Endothelial cell of umbilical vein (primary cell): ENCODE data around the gene ULBP3. TPM values are rescaled to one million over a fixed set of nuclear protein-coding genes. Genes with fewer than 3 reads are reported as not detected.

Experiments
- BruUV-seq: library from RNA; stranded (reverse); fragments of 400-500 nt; replicated peaks from 2 replicates; lab custom pipeline; 2021; lab: Mats Ljungman, UMichigan
- CTCF ChIA-PET: fragments of 300-600, 350-600 bp; sonication (Branson Sonifier 250); formaldehyde crosslinking; loops from one replicate; lab custom pipeline; 2021; ENCODE audit warnings: antibody characterized with exemption, inconsistent platforms; lab: Charles Lee
- POLR2A ChIA-PET: fragments of 300-600, 350-600 bp; sonication (Branson Sonifier 250); formaldehyde crosslinking; loops from one replicate; lab custom pipeline; 2021; ENCODE audit warnings: antibody characterized with exemption, inconsistent platforms; lab: Charles Lee
- DNase-seq: peaks from one replicate; pipeline ENCODE4 v3.0.0-alpha.2; 2011; ENCODE audit warnings: low read depth, low spot score
- FAIRE-seq: peaks from 2 replicates; lab custom pipeline; 2011; peaks lifted over from hg19 to GRCh38; lab: Jason Lieb, UNC
- H2AFZ ChIP-seq: 2 replicates; pipeline ENCODE4 v1.6.0; 2012; ENCODE audit warnings: low read depth, low read length, control low read depth, inconsistent platforms
- H3K27ac ChIP-seq: 2 replicates; pipeline ENCODE4 v1.5.1; 2011; ENCODE audit warnings: low read depth, mild to moderate bottlenecking, control low read depth, low read length, moderate library complexity; ENCODE audit not compliant: insufficient read depth
- H3K27me3 ChIP-seq, 2 experiments: 2 replicates each; pipeline versions ENCODE4 v1.6.0 to v1.6.1; 2011; ENCODE audit warnings: low read length in 2 of 2, mixed read lengths in 1 of 2; ENCODE audit not compliant: control insufficient read depth in 2 of 2, insufficient read depth in 2 of 2
- H3K36me3 ChIP-seq, 2 experiments: 2 replicates in 1 of 2; 3 replicates in 1 of 2; pipeline ENCODE4 v1.5.1; 2011; ENCODE audit warnings: low read length in 2 of 2, mild to moderate bottlenecking in 1 of 2, moderate library complexity in 1 of 2; ENCODE audit not compliant: control insufficient read depth in 2 of 2, insufficient read depth in 2 of 2; ENCODE audit errors: extremely low read depth in 1 of 2
- H3K4me1 ChIP-seq: 3 replicates; pipeline ENCODE4 v1.5.1; 2011; ENCODE audit warnings: mild to moderate bottlenecking, low read length; ENCODE audit not compliant: control insufficient read depth, insufficient read depth; ENCODE audit errors: extremely low read depth
- H3K4me2 ChIP-seq: 2 replicates; pipeline ENCODE4 v1.6.1; 2011; ENCODE audit warnings: low read length, control low read depth, mixed read lengths; ENCODE audit not compliant: insufficient read depth
- H3K4me3 ChIP-seq, 3 experiments: fragments of 200-600 bp in 1 of 3; sonication (generic), shearing (Covaris generic) in 1 of 3; replicated peaks in 1 of 3; 2 replicates each; pipeline ENCODE4 v1.5.1; 2011 to 2016; ENCODE audit warnings: control low read depth in 3 of 3, low read length in 3 of 3, mild to moderate bottlenecking in 2 of 3, inconsistent platforms in 1 of 3, low read depth in 1 of 3, moderate library complexity in 1 of 3; ENCODE audit not compliant: insufficient read depth in 1 of 3
- H3K79me2 ChIP-seq: 2 replicates; pipeline ENCODE4 v1.6.0; 2012; ENCODE audit warnings: low read length, inconsistent platforms; ENCODE audit not compliant: control insufficient read depth, insufficient read depth
- H3K9ac ChIP-seq: replicated peaks from 2 replicates; pipeline ENCODE3; 2011; ENCODE audit warnings: low read length, control low read depth; ENCODE audit not compliant: insufficient read depth; ENCODE audit errors: extremely low read depth
- H3K9me1 ChIP-seq: replicated peaks from 3 replicates; pipeline ENCODE4 v1.6.0; 2011; ENCODE audit warnings: mild to moderate bottlenecking, low read length; ENCODE audit not compliant: control insufficient read depth, insufficient read depth; ENCODE audit errors: extremely low read depth
- H3K9me3 ChIP-seq: replicated peaks from 2 replicates; pipeline ENCODE4 v1.5.1; 2012; ENCODE audit warnings: low read length, inconsistent platforms; ENCODE audit not compliant: control insufficient read depth, insufficient read depth
- H4K20me1 ChIP-seq: replicated peaks from 2 replicates; pipeline ENCODE3; 2011; ENCODE audit warnings: mild to moderate bottlenecking, low read length; ENCODE audit not compliant: control insufficient read depth, insufficient read depth; ENCODE audit errors: extremely low read depth
- EZH2 ChIP-seq: IDR thresholded peaks from 2 replicates; pipeline ENCODE4 v1.6.1; 2012; ENCODE audit warnings: borderline replicate concordance, low read depth, mild to moderate bottlenecking, moderate library complexity, low read length, inconsistent platforms; ENCODE audit not compliant: severe bottlenecking
- FOS ChIP-seq: IDR thresholded peaks from 2 replicates; pipeline ENCODE4 v1.6.1; 2011; ENCODE audit warnings: mild to moderate bottlenecking, low read length, moderate library complexity, borderline replicate concordance; ENCODE audit not compliant: insufficient read depth
- GATA2 ChIP-seq: IDR thresholded peaks from 2 replicates; pipeline ENCODE4 v1.7.0; 2011; ENCODE audit warnings: low read depth, mild to moderate bottlenecking, moderate library complexity, mixed read lengths, low read length; ENCODE audit not compliant: insufficient read length, insufficient read depth
- JUN ChIP-seq: IDR thresholded peaks from 2 replicates; pipeline ENCODE4 v1.6.1; 2011; ENCODE audit warnings: borderline replicate concordance, low read depth; ENCODE audit not compliant: insufficient read length, insufficient read depth
- MYC ChIP-seq: IDR thresholded peaks from one replicate; pipeline ENCODE4 v1.6.1; 2011; ENCODE audit warnings: mild to moderate bottlenecking, low read depth, low read length
- POLR2A ChIP-seq: IDR thresholded peaks from 2 replicates; pipeline ENCODE4 v1.6.1; 2012; ENCODE audit warnings: low read depth, mild to moderate bottlenecking, control low read depth, low read length
- POLR2AphosphoS5 ChIP-seq: IDR thresholded peaks from 2 replicates; pipeline ENCODE4 v1.6.1; 2012; ENCODE audit warnings: low read depth, mild to moderate bottlenecking, control low read depth, low read length, moderate library complexity; ENCODE audit not compliant: insufficient read depth
- dilution Hi-C: fragments of 300-500 bp; cut with MboI; formaldehyde crosslinking; loops from one replicate; pipeline ENCODE4 v1.15.0; 2019; ENCODE audit warnings: low sequenced_read_pairs; ENCODE audit not compliant: extremely low pct_ligation_motif_present
- intact Hi-C: fragments of 100-400 bp; cut with micrococcal nuclease; formaldehyde crosslinking; loops from one replicate; pipeline ENCODE4 v1.10.0; 2022
- polyA plus RNA-seq, 4 experiments: library from polyadenylated mRNA; depleted of rRNA in 3 of 4; stranded (reverse) in 3 of 4; unstranded in 1 of 4; fragments of >200 nt; gene quantifications; 2 replicates each; pipeline versions ENCODE4 v1.2.1 to v1.2.3, GENCODE V29; 2011 to 2012; ENCODE audit warnings: missing spikeins in 1 of 4
- total RNA-seq: library from RNA; stranded (reverse); gene quantifications from 2 replicates; pipeline ENCODE4 v1.2.3, GENCODE V29; 2021
- TF ChIP-seq, protein P1 (sequence below): IDR thresholded peaks from 2 replicates; pipeline ENCODE4 v1.6.1; 2011; ENCODE audit not compliant: insufficient read depth, insufficient read length
- TF ChIP-seq, protein P2 (sequence below), 2 donors: IDR thresholded peaks; 1 replicate in 1 of 2; 2 replicates in 1 of 2; pipeline ENCODE4 v1.5.1; 2011; ENCODE audit warnings: low read length in 2 of 2, mild to moderate bottlenecking in 2 of 2, moderate library complexity in 2 of 2, control low read depth in 1 of 2, inconsistent platforms in 1 of 2, low read depth in 1 of 2; ENCODE audit not compliant: insufficient read depth in 1 of 2; ENCODE audit errors: extremely low read depth in 1 of 2

ULBP3 gene
- total and polyA plus RNA-seq, 2 donors (not counting 3 experiments of a cell fraction or from before 2014, with no cell fraction given): 7.1 to 12.8 TPM

DNA sequence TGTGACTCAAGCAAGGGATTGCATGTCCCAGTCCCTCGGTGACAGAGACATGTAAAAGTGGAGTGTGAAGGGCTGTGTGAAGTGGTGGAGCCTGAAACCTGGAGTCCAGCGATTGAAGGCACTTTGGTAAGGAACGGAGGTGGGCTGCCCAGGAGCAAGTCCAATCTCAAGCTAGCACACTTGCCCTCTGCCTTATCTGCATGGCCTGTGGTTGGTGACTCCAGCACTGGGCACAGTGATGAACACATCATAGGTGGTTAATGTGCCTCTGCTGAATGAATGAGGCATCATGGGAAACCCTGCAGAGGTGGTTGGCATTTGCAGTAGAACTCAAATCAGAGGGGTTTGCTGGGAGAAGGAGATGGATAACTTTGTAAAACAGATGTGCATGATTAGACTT is 14.9 kb upstream of the ULBP3 start:
- dilution Hi-C loops: no loop called here
- Histone ChIP-seq H3K79me2 (no peaks in the 10 kb centered on the region), H3K9ac (no peak overlapping the region), H3K4me2 (no peak overlapping the region), H3K4me3 (no peak overlapping the region), H3K27ac (no peak overlapping the region), H3K36me3 (no peaks in the 10 kb centered on the region), H3K4me1 (no peaks in the 10 kb centered on the region), H4K20me1 (no peaks in the 10 kb centered on the region), H3K9me1 (no peaks in the 10 kb centered on the region), H3K27me3 (peaks cover 0 to 4% of the 10 kb centered on the region in 2 experiments), H3K9me3 (no peaks in the 10 kb centered on the region), H2AFZ (no peak overlapping the region)
- POLR2A ChIA-PET: no interaction called here
- DNase-seq (no peak), FAIRE-seq (no peak)
- TF ChIP-seq FOS: no peak
- BruUV-seq: no TSS peak
- CTCF ChIA-PET: interaction anchor here (1.0 kb wide), 1 partner anchor 13 kb away, joined by 3 read pairs; no protein-coding TSS in a partner anchor
- intact Hi-C loops: no loop called here

DNA sequence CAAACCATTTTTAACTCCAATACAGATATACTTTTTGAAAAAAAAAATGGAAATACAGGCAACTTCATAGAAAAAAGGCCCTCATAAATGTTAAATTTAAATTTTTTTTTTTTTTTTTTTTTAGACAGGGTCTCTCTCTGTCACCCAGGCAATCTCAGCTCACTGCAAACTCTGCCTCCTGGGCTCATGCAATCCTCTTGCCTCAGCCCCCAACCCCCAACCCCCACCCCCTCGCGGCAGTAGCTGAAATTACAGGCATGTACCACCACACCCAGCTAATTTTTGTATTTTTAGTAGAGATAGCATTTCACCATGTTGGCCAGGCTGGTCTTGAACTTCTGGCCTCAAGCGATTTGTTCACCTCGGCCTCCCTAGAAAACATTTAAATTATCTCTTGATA is 12.8 kb upstream of the ULBP3 start:
- Histone ChIP-seq H3K36me3 (no peaks in the 10 kb centered on the region), H3K4me3 (no peak overlapping the region), H3K4me1 (no peaks in the 10 kb centered on the region), H3K27me3 (peaks cover 4% of the 10 kb centered on the region in 2 experiments), H3K9me3 (no peaks in the 10 kb centered on the region), H3K79me2 (no peaks in the 10 kb centered on the region), H3K9ac (no peak overlapping the region), H3K4me2 (no peak overlapping the region), H2AFZ (no peak overlapping the region), H4K20me1 (no peaks in the 10 kb centered on the region), H3K27ac (no peak overlapping the region), H3K9me1 (no peaks in the 10 kb centered on the region)
- FAIRE-seq: no peak
- no peak for DNase-seq
- BruUV-seq: no TSS peak
- no peak for TF ChIP-seq POLR2A
- TF ChIP-seq EZH2: no peak
- TF ChIP-seq, protein P1, sequence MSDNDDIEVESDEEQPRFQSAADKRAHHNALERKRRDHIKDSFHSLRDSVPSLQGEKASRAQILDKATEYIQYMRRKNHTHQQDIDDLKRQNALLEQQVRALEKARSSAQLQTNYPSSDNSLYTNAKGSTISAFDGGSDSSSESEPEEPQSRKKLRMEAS: no peak
- no peak for TF ChIP-seq FOS
- TF ChIP-seq, protein P2, sequence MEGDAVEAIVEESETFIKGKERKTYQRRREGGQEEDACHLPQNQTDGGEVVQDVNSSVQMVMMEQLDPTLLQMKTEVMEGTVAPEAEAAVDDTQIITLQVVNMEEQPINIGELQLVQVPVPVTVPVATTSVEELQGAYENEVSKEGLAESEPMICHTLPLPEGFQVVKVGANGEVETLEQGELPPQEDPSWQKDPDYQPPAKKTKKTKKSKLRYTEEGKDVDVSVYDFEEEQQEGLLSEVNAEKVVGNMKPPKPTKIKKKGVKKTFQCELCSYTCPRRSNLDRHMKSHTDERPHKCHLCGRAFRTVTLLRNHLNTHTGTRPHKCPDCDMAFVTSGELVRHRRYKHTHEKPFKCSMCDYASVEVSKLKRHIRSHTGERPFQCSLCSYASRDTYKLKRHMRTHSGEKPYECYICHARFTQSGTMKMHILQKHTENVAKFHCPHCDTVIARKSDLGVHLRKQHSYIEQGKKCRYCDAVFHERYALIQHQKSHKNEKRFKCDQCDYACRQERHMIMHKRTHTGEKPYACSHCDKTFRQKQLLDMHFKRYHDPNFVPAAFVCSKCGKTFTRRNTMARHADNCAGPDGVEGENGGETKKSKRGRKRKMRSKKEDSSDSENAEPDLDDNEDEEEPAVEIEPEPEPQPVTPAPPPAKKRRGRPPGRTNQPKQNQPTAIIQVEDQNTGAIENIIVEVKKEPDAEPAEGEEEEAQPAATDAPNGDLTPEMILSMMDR (IDR thresholded peaks at IDR 0.05; ENCODE audit: extremely low read depth in 1 of 2, insufficient read depth in 1 of 2, low read depth in 1 of 2, low read length in 2 of 2): no peak
- no peak for TF ChIP-seq JUN
- no peak for TF ChIP-seq MYC
- TF ChIP-seq POLR2AphosphoS5: no peak
- TF ChIP-seq GATA2: no peak
- intact Hi-C loops: no loop called here
- POLR2A ChIA-PET: interaction anchor here (0.6 kb wide), 1 partner anchor 518 kb away, joined by 4 read pairs; the partner anchor contains the start of gene PLEKHG1
- CTCF ChIA-PET: interaction anchor here (0.6 to 5.0 kb wide), 15 partner anchors 9 to 735 kb away, joined by 3 to 178 read pairs (median 7); no protein-coding TSS in a partner anchor
- dilution Hi-C loops: no loop called here
